OCI-LY3 (cell line): ENCODE measurements around the gene ICAM2.

Experiments
- EZH2phosphoT487 ChIP-seq: fragments of 200-600 bp; shearing (Covaris generic); IDR thresholded peaks from 2 replicates; pipeline ENCODE4 v1.6.1; 2018; ENCODE audit warnings: antibody characterized with exemption, mixed run types, low read depth
- TF ChIP-seq, protein P1 (sequence below): fragments of 200-600, 300-600 bp; sonication (generic); IDR thresholded peaks from 2 replicates; pipeline ENCODE4 v1.5.1; 2014; ENCODE audit warnings: antibody characterized with exemption, low read length, low read depth

DNA sequence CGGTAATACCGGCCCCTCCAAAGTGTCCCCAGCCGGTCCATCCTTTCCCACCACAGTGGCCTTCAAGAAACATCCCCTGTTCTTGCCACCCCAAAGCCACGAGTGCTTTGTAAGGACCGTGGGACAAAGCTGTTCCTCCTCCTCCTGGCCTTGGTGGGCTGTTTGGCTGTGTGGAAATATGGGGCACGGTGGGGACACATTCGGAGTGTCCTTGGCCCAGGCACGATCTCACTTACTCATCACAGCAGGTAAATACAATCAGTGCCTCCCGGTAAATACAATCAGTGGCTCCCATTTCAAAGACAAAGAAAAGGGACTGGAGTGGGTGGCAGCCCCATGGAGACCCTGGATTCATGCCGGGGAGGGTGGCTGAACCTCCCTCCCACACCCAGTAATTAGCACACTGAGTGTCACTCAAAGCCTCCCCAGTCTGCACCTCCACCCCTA is 58.1 kb downstream of the ICAM2 start:
- TF ChIP-seq, protein P1, sequence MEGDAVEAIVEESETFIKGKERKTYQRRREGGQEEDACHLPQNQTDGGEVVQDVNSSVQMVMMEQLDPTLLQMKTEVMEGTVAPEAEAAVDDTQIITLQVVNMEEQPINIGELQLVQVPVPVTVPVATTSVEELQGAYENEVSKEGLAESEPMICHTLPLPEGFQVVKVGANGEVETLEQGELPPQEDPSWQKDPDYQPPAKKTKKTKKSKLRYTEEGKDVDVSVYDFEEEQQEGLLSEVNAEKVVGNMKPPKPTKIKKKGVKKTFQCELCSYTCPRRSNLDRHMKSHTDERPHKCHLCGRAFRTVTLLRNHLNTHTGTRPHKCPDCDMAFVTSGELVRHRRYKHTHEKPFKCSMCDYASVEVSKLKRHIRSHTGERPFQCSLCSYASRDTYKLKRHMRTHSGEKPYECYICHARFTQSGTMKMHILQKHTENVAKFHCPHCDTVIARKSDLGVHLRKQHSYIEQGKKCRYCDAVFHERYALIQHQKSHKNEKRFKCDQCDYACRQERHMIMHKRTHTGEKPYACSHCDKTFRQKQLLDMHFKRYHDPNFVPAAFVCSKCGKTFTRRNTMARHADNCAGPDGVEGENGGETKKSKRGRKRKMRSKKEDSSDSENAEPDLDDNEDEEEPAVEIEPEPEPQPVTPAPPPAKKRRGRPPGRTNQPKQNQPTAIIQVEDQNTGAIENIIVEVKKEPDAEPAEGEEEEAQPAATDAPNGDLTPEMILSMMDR, result no peak
- TF ChIP-seq EZH2phosphoT487, result no peak
